HL-60/S4 (cell line): ENCODE results near the gene CLASRP.

Experiments used
- in situ Hi-C: fragments of 300-500 bp; cut with MboI; formaldehyde crosslinking; loops from 2 replicates; pipeline ENCODE4 v1.14.3; 2022; ENCODE audit warnings: low sequenced_read_pairs

The CLASRP gene

GRCh38 chr19:45020071-45020470 lies 18.8 kb upstream of the CLASRP start:
- in situ Hi-C loops, result no loop called here

- in situ Hi-C loops, result no loop called here
Observed at GRCh38 chr19:45021971-45022370, 16.9 kb upstream of the CLASRP start.

GRCh38 chr19:45023048-45023447 lies 15.8 kb upstream of the CLASRP start:
- in situ Hi-C loops, result no loop called here

GRCh38 chr19:45025264-45025663 lies 13.6 kb upstream of the CLASRP start:
- in situ Hi-C loops, result no loop called here

- in situ Hi-C loops, result no loop called here
Observed at GRCh38 chr19:45027371-45027770, 11.5 kb upstream of the CLASRP start.

- in situ Hi-C loops, result no loop called here
Observed at GRCh38 chr19:45030825-45031224, 8.0 kb upstream of the CLASRP start.

GRCh38 chr19:45032421-45032820 lies 6.4 kb upstream of the CLASRP start:
- in situ Hi-C loops, result no loop called here

- in situ Hi-C loops, result no loop called here
Observed at GRCh38 chr19:45035755-45036154, 3.1 kb upstream of the CLASRP start.

- in situ Hi-C loops, result no loop called here
Observed at GRCh38 chr19:45037393-45038169, 1.3 kb upstream of the CLASRP start.

- in situ Hi-C loops, result no loop called here
Observed at GRCh38 chr19:45040059-45040771, 1.4 kb downstream of the CLASRP start.

GRCh38 chr19:45041125-45041524 lies 2.3 kb downstream of the CLASRP start:
- in situ Hi-C loops, result no loop called here

- in situ Hi-C loops, result no loop called here
Observed at GRCh38 chr19:45045671-45046353, 7.0 kb downstream of the CLASRP start.

- in situ Hi-C loops, result no loop called here
Observed at GRCh38 chr19:45046355-45046754, 7.5 kb downstream of the CLASRP start.

GRCh38 chr19:45047188-45047797 lies 8.4 kb downstream of the CLASRP start:
- in situ Hi-C loops, result no loop called here

- in situ Hi-C loops, result no loop called here
Observed at GRCh38 chr19:45049073-45049736, 10.4 kb downstream of the CLASRP start.

GRCh38 chr19:45050036-45050435 lies 11.2 kb downstream of the CLASRP start:
- in situ Hi-C loops, result no loop called here

GRCh38 chr19:45051929-45052579 lies 13.2 kb downstream of the CLASRP start:
- in situ Hi-C loops, result no loop called here

- in situ Hi-C loops, result no loop called here
Observed at GRCh38 chr19:45056831-45057230, 18.0 kb downstream of the CLASRP start.

GRCh38 chr19:45057444-45057843 lies 18.6 kb downstream of the CLASRP start:
- in situ Hi-C loops, result no loop called here

- in situ Hi-C loops, result no loop called here
Observed at GRCh38 chr19:45058622-45059159, 19.8 kb downstream of the CLASRP start.
